ENCODE data around the gene TNRC6C. TPM values are rescaled to one million over a fixed set of nuclear protein-coding genes. Genes with fewer than 3 reads are reported as not detected.

The TNRC6C gene
- total RNA-seq, 1 donor from 2014 or later = 27.4 TPM

DNA sequence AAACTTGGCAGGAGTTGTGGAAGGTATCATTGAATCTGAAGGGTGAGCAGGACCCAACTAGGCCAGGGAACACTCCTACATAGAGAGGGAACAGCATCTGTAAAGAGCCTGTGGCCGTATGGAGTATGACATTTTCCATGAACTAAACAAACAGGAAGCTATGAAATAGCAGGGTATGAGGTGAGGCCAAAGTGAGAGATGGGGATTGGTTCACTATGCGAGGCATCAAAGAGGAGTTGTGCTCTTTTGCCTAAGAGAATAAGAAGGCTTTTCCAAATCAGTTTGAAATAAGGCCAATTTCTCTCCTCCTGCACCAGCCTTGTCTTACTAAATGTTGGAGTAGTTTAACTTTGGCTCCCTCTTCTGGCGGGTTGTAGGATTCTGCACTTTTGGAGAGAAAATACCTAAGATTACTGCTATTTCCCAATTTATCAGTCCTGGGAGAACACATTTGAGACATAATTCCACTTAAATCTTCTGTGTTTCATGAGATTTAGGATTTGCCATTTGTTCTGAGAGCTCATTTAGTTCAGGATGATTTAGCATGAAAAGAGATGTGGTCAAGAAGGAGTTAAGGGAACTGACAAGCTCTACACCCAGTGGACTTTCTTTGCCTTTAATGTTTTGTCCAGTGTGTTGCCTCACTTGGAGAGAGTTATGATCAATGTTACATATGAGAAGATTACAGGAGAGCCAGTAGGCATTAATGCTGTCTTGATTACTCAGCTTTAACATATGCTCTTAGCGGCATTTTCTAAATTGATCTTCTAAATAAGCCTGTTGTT, 55.4 kb downstream of the TNRC6C start:
- peak; percentile 62 for DNase-seq (ENCODE audit: low spot score)

DNA sequence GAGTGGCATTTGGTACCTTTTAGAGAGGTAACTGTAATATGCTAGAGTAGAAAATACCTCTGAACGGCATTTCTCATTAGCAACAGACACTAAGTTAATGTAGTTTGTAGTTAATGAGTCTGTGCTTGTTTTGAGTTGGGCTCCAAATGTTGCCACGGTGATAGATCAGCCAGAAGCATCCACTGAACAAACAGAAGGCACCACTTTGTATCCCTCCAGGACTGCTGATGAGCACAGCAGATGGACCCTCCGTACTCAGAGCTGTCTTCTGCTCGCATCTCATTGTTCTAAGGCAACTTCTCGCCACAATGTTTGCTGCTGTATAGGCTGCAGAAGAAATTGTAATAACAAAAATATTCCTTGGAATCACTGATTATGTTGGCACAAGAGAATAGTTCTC, 56.1 kb downstream of the TNRC6C start:
- DNase-seq (ENCODE audit: low spot score) = no peak

DNA sequence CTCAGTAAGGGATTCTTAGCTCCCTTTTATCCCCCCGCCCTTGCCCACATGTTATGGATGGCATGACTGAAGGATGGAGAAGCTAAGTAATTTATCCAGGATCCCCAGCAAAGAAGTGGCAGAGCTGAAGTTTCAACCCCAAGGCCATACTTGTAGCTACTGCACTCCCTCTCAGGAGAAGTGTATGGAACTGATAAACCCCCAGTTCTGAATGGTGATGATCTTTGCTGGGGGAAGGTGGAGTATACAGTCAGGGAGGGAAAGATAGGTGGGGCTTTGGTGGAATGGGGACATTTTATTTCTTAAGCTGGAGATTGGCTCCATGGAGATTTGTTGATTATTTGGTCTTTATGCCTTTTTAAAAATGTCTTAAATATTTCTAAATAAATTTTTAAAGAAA, 58.3 kb downstream of the TNRC6C start:
- DNase-seq (ENCODE audit: low spot score) = no peak

DNA sequence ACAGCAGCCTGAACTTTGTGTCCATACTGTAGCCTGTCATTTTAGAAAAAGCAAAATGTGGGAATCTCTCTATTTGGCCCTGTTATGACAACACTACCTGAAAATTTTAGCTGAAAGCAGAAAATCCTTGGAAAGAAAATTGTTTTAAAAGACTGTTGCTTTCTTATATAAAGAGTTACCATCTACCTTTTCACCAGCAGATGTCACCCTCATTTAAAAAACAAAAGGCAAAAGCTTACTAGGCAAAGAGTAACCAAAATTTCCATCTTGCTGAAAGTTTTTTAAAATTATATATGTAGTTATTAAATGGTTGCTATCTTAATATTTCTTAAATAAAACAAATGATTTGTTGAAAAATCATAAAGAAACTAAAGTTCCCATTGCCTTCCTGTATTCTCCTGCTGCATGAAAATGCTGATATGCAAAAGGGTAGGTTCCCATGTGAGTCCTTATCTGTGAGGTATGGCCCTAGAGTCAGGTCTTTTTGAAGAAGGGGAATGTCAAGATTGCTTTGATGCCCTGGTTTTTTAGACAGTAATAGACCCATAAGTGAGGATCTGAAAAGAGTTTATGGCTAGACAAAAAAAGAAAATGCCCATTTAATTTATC, 61.0 kb downstream of the TNRC6C start:
- no peak for DNase-seq (ENCODE audit: low spot score)

DNA sequence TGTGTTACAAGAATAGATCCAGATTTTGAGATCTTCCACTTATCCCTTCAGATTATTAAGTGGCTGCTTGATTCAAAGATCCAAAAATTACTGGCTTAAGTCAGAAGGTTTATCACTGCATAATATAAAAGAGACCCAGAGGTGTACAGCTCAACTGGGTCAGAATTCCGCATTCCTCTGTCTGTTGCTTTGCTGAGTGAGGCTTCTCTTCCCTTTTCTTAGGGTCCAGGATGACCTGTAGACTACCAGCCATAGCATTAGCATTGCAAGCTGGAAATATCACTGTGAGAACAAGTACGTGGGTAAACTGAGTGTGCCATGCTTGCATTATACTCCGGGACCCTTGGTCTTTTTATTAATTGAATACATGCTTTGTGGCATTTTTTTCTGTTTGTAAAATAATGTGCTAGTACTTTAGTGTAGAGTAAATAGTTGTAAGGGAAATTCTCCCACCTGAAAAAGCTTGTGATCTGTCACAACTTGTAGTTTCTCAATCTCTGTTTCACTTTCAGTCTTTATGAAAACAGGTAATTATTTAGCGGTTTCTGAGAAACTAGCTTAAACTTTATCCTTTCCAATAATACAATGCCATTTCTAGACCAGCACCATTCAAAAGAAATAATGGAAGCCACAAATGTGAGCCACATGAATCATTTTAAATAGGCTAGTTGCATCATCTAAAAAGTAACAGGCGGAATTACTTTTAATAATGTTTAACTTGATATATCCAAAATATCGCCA, 61.6 kb downstream of the TNRC6C start:
- DNase-seq (ENCODE audit: low spot score) = no peak

DNA sequence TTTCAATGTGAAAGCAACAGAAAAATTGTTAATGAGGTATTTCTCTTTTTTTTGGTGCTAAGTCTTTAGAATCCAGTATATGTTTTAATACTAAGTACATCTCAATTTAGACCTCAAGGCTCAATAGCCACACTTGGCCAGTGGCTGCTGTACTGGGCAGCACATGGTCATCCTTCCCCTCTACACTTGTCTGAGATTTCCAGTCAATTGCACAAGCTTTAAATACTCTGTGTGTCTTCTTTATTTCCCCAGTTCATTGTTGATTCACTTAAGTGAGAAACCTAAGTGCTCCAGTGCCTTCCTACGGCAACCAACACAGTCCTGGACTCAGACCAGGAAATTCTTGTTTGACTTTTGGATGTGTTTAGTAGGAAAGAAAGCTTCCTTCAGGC, 62.2 kb downstream of the TNRC6C start:
- no peak for DNase-seq (ENCODE audit: low spot score)

DNA sequence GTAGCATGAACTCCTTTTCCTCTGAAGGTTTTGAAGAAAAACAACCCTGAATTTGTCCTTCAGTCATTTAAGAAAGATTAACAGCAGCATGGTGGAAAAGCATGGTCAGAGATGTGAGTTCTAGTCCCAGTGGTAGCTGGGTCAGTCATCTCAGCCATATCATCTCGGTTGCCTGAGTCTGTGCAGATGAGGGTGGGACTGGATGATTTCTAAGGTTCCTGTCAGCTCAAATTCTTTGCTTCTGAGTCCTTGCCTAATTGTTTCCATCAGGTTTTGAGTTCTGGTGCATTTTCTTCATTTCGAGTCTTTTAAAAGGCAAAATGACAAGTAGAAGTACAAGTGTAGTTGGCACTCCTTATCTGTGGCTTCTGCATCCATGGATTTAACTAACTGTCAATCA, 63.9 kb downstream of the TNRC6C start:
- DNase-seq (ENCODE audit: low spot score) = no peak

DNA sequence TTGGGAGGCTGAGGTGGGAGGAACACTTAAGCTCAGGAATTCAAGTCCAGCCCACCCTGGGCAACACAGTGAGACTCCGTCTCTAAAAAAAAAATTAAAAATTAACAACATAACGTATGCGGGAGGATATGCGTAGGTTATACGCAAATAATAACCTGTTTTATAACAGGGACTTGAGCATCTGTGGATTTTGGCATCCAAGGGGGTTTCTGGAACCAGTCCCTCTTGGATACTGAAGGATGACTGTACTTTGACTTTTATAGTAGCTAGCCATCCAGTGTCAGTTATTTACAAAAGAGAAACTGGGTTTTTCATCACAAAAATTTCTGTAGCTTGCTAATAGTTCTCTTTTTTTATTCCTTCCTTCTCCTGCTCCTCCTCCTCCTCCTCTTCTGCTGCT, 64.5 kb downstream of the TNRC6C start:
- DNase-seq (ENCODE audit: low spot score) = no peak

DNA sequence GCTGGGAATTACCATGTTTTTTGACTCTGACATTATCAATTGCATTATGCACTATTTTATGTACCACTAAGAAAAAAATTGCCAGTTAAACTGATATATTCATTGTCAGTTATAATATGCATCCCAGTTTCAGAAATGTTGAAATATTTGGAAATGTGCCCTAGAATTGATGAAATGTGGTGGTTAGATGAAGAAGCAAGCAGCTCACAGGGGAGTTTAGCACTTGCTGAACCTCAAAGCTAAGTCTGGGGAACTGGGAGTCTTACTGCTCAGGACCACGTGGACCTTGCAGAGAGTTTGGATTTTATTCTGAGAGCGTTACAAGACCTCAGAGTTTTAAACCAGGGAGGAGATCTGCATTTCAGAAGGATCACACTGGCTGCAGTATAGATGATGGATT, 67.9 kb downstream of the TNRC6C start:
- DNase-seq (ENCODE audit: low spot score) = no peak

DNA sequence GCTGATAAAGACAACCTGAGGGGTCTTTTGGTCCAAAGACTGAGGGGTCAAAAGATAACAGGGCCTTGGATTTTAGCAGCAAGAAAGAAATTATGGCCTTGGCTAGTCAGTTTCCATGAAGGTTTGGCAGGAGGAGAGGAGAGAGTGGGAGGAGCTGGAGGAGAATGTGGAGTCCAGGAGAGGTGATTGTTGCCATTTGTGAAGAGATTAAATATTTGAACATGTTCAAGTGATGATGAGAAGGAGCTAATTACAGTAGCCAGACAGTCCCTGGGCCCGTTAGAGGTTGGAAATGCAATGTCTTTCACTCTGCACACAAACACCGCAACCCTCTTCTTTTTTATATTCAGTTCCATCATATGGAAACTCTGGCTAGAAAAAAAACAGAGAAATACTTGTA, 68.6 kb downstream of the TNRC6C start:
- no peak for DNase-seq (ENCODE audit: low spot score)

DNA sequence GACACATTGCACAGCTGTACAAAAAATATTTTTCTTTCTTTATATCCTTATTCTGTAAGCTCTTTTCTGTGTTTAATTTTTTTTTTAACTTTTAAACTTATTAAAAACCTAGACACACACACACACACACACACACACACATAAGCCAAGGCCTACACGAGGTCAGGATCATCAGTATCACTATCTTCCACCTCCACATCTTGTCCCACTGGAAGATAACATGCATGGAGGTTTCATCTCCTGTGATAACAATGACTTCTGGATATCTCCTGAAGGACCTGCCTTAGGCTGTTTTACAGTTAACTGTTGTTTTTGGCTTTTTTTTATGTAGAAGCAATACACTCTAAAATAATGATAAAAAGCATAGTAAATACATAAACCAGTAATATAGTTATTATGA, 71.2 kb downstream of the TNRC6C start:
- DNase-seq (ENCODE audit: low spot score) = no peak

DNA sequence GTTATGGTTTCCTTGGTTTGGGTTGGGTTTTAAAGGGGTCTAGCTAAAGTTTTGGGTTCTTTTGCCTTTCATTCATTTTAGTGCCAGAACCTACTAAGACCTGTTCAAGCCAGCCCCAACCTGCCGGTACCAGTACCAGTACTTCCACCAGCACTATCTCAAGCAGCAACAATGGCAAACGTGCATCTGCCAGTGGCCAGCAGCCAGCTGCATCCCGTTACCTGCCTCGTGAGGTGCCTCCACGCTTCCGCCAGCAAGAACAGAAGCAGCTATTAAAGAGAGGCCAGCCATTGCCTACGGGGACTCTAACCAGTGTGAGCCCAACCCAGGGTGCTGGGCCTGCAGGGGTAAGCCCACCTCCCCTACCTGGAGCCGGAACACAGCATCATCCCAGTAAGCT, 72.9 kb downstream of the TNRC6C start:
- DNase-seq (ENCODE audit: low spot score) = no peak

DNA sequence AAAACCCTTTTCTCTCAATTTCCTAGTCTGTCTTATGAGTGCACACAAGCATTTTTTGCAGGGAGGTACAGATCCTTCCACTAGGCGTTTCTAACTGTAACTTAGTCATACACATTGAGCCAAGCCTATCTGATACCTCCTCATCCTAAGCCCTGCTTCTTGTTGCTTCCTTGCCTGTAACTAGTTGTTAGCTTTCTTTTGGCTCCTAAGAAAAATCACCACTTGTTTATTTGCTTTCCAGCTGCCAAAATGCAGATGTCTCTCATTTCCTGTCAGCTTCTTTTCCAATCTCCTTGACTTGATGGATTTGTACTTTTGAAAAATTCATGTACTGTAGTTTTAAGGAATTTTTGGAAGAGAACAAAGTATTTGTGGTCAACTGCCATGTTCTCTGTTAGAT, 73.7 kb downstream of the TNRC6C start:
- DNase-seq (ENCODE audit: low spot score) = no peak

DNA sequence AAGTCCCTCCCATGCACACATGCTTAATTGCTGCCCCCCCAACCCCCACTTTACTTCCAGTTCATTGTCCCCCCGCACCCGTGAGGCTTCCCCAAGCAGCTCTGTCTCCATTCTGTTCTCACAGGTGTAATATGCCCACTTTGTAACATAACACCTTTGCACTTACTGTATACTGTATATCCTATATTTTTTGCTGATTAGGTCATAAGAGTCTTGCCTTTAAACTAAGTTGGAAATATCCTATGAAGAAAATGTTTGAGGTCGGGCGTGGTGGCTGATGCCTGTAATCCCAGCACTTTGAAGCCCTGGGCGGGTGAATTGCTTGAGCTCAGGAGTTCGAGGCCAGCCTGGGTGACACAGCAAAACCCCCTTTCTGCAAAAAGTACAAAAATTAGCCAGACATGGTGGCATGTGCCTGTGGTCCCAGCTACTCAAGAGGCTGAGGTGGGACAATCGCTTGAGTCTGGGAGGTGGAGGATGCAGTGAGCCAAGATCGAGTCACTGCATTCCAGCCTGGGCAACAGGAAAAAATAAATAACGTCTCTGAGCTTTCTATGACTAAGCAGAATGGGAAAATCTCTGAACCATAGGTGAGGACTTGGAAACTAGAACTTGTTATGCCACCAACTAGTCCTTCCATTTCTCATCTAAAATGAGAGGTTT, 76.1 kb downstream of the TNRC6C start:
- DNase-seq (ENCODE audit: low spot score) = no peak

DNA sequence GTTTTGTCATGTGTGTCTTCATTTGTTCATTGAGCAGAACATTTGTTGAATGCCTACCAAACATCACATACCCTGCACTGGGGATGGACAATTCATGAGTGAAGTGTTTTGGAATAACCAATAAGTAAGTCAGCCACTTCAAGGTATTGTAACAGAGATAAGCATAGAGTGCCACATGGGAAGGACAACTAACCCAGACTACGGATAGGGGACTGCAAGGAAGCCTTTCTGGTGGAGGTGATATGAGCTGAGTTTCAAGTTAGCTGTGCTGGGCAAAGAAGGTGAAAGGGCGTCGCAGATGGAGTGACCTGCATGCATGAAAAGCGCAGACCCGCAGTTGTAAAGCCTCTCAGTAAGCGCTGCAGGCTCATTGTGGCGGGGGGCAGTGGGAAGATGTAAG, 78.8 kb downstream of the TNRC6C start:
- no peak for DNase-seq (ENCODE audit: low spot score)

DNA sequence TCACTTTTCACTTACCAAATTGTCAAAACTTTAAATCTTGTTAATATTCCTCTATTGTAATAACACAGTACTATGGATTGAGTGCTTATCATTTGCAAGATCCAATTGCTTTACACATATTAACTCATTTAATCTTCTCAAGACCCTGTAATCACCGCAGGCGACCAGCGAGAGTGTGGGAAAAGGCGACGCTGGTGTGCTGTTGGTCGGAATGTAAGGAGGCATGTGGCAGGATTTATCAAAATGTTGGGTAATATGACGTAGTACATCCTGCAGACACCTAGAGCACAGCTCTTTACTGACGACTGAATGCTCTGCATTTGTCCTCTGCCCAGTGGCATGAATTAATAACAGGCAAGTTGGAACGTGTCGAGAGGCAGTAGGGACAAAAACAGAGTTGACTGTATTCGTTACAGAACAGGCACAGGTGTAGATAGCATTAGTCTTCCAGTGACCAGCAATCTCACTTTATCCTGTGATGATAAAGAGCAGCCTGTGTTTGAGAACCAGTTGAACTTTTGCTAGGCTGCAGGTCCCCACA, 80.3 kb downstream of the TNRC6C start:
- DNase-seq (ENCODE audit: low spot score) = no peak

DNA sequence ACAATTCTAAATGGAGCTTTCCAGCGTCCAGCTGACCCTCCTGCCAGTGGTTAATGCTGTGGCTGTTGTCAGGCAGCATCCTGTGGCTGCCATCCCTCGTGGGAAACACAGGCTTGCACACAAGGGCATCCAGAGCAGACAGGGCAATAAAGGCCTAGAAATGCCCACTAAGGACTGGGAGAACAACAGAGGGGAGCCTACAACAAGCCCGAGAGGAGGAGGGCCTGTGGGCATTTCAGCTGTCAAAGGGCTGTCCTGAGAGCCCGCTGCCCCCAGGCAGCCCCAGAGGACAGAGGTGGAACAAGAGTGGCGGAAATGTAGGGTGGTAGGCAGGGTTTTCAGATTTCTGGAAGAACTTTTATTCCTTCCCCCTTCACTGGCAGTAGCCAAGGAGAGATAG, 81.1 kb downstream of the TNRC6C start:
- DNase-seq (ENCODE audit: low spot score) = no peak

DNA sequence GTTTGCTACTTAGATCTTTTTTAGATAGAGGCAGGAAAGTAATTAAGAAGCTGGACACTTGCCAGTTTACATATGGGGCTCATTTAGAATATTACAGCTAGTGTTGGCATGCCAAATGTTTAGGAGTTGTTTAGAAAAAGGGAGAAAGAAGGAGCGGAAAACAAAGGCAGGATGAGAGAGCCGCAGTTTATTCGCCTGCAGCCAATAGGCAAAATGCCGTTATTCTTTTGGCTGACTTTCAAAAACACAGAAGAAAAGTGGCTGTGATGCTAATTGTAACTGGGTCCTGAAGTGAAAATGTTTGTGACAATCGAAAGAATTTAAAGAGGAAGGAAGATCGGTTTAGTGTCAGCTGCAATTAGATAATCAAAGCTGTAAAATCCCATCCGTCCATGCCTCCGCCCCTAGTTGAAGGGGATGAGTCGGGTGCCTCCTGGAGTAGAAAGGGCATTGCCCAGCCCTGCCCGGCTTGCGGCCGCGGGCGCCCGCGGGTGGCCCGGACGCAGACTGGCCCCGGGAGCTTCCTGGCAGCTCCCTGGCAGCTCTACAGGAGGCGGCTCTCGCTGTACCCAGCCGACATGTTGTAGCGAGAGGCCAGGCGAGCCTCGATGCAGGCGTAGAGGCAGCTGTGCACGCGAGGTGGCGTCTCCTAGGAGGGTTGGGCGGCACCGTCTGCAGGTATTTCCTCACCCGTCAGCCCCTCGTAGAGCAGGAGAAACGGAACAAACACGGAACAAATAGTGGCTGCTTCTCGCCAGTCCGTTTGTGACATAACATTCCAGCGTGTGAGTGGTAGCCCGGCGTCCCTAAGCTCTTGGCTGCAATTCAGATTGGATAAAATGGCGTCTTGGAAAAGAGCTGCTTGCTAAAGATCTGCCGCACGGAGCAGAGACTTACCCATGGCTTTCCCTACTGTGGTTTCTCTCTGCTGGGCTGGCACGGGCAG, 82.2 kb downstream of the TNRC6C start:
- peak; percentile 42 for DNase-seq (ENCODE audit: low spot score)

DNA sequence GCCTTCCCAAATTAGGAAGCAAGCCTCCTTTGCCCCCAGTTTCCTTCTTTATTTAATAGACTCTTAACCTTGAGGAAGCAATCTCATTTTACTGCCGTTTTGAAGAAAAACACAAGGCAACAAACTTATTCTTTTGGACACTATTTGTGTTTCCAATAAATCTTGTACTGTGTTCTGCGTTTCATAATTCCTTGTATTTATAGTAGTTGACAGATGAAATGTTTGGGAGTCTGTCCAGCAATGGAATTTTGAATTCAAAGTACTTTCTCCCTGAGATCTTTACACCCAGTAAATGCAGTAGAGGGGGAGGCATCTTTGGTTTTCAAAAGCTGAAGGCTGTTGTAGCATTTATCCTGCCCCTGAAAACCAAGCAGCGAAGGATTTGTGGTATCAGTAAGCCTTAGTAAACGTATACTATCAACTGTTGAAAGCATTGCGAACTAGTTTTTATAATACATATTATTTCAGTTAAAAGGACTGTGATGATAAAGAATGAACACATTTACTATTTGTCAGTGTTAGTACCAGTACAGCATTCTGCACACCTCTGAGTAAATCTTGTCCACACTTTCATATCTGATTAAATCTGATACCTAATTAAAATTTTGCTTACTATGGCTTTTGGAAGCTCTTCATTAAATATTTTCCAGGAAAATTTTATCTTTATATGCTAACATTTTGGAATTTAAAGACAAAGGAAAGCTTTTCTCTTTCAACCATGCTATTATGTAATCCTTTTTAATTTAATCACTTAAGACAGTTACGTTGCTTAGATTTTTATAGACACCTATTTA, 83.1 kb downstream of the TNRC6C start:
- DNase-seq (ENCODE audit: low spot score) = no peak

DNA sequence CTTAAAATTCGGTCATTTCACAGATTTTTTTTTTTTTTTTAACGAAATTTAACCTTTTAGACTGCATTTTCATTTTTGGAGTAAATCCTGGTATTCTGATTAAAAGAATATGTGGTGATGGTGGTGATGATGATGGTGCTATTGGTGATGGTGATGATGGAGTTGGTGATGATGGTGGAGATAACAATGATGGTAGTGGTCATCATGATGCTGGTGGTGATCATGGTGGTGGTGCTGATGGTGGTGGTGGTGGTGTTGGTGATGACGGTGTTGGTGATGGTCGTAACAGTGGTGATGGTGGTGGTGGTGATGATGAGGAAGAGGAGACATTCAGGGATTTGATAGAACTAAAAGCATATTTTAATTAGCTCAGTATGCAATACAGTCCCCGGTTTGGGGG, 84.0 kb downstream of the TNRC6C start:
- DNase-seq (ENCODE audit: low spot score) = no peak
